ENCODE data around the gene HTT-AS. TPM values are rescaled to one million over a fixed set of nuclear protein-coding genes. Genes with fewer than 3 reads are reported as not detected.
"Not testable (repeated sequence)": the region's sequence is repeated elsewhere in the genome, so short reads cannot be mapped to it uniquely, and the experiment has no call there.

The HTT-AS gene
- total RNA-seq, 2 experiments from 2014 or later, result not detected

DNA sequence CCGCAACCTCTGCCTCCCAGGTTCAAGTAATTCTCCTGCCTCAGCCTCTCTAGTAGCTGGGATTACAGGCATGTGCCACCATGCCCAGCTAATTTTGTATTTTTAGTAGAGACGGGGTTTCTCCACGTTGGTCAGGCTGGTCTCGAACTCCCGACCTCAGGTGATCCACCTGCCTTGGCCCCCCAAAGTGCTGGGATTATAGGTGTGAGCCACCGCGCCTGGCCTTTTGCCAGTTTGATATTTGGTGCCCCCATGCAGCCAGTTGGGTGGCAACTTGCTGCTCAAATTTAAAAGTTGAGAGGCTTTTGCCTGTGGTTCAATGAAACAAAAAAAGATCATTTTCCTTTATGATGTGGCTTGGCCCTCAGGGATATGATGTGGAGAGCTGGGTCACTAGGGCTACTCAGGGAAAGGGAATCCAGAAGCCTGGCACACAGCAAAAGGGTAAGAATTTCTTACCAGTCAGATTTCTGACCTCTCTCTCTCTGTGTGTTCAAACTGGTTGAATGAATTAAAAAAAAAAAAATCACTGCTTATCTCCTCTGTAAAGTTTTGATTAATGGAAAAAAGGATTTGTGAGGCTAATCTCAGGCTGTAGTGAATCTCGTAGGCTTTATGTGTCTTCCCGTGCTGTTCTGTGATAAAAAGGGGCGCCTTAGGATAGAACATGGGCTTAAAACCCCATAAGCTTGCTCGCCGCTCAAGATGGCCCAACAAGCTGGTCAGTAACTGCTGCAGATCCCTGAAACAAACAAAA lies 23.0 kb downstream of the HTT-AS start:
- H3K4me1 Mint-ChIP-seq, result peaks cover 14% of the 10 kb centered on the region
- H3K27ac Mint-ChIP-seq; H3K27me3 Mint-ChIP-seq; DNase-seq; CTCF ChIA-PET; H3K9me3 Mint-ChIP-seq (ENCODE audit: low read depth); ATAC-seq; H3K4me3 Mint-ChIP-seq; H3K36me3 Mint-ChIP-seq (ENCODE audit: low read depth): not testable (repeated sequence)
- intact Hi-C loops (cut with DNase I, micrococcal nuclease), result loop anchor here in 1 of 2 experiments (2.0 kb wide), 1 partner anchor 13 kb away; no protein-coding TSS in a partner anchor
- POLR2A ChIA-PET, result interaction anchor here (0.6 kb wide), 1 partner anchor 23 kb away, joined by 3 read pairs; the partner anchor contains the start of genes HTT and HTT-AS

DNA sequence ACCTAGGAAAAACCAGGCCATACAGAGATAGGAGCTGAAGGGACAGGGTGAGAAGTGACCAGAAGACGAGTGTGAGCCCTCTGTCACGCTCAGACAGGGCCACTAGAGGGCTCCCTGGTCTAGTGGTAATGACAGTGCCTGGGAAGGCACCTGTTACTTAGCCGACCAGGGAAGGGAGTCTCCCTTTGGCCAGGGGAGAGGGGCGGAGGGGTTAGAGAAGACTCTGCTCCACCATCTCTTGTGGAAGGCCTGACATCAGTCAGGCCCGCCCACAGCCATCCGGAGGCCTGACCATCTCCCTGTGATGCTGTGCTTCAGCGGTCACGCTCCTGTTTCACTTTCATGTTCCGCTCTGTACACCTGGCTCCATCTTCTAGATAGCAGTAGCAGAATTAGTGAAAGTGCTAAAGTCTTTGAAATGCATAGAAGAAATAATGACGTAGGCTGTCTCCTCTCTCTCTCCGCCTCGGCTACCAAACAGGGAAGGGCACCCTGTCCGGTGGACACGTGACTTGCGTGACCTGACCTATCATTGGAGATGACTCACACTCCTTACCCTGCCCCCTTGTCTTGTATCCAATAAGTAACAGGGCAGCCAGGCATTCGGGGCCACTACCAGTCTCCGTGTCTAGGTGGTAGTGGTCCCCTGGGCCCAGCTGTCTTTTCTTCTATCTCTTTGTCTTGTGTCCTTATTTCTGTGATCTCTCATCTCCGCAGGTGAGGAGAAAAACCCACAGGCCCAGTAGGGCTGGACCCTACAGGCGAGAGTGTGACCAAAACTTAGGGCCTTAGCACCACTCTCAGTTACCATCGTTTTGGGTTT lies 26.7 kb downstream of the HTT-AS start:
- peak; percentile 89 for DNase-seq
- CTCF ChIA-PET, result interaction anchor here (0.6 to 1.5 kb wide), 5 partner anchors 10 to 330 kb away, joined by 3 to 6 read pairs (median 3); no protein-coding TSS in a partner anchor
- POLR2A ChIA-PET, result interaction anchor here (0.6 to 1.0 kb wide), 2 partner anchors 34 to 120 kb away, joined by 3 to 4 read pairs; no protein-coding TSS in a partner anchor
- H3K27me3 Mint-ChIP-seq, result no peaks in the 10 kb centered on the region
- peak overlapping the region; percentile 51 for H3K4me3 Mint-ChIP-seq
- ATAC-seq, result peak; percentile 98
- intact Hi-C loops (cut with DNase I, micrococcal nuclease), result loop anchor here (1.0 to 5.0 kb wide), 8 partner anchors 27 to 395 kb away; partner anchors contain the start of genes HTT (in 2 of the 2), HTT-AS (in 2 of the 2), GRK4 (in 1 of the 2) and HGFAC (in 1 of the 2)
- H3K36me3 Mint-ChIP-seq (ENCODE audit: low read depth), result peaks cover 6% of the 10 kb centered on the region
- peaks cover 31% of the 10 kb centered on the region for H3K4me1 Mint-ChIP-seq
- peaks cover 7% of the 10 kb centered on the region for H3K9me3 Mint-ChIP-seq (ENCODE audit: low read depth)
- peak overlapping the region; percentile 69 for H3K27ac Mint-ChIP-seq

DNA sequence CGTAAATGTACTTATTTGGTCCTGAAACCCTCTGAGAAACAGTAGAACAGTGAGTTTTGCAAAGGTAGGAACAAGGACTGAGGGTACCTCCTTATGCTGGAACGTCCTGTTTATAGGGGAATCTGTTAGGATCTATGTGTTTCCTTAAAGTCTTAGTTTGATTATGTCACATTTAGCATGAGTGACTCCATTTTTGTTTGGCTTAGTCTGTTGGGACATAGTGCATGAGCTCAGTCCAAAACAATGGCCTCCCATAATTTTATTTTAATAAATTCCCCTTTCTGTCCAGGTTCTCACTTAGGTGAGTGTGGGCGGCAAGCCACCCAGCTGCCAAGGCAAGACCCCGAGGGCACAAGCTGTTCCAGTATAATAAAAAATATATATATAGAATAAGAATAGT lies 27.7 kb downstream of the HTT-AS start:
- POLR2A ChIA-PET, result interaction anchor here (0.7 kb wide), 1 partner anchor 83 kb away, joined by 3 read pairs; the partner anchor contains the start of gene GRK4
- no peak for DNase-seq
- peaks cover 6% of the 10 kb centered on the region for H3K36me3 Mint-ChIP-seq (ENCODE audit: low read depth)
- intact Hi-C loops (cut with DNase I, micrococcal nuclease), result loop anchor here (1.0 to 5.0 kb wide), 8 partner anchors 28 to 396 kb away; partner anchors contain the start of genes HTT (in 2 of the 2), HTT-AS (in 2 of the 2), GRK4 (in 1 of the 2) and HGFAC (in 1 of the 2)
- peaks cover 39% of the 10 kb centered on the region for H3K4me1 Mint-ChIP-seq
- no peak for ATAC-seq
- H3K9me3 Mint-ChIP-seq (ENCODE audit: low read depth), result peaks cover 7% of the 10 kb centered on the region
- H3K4me3 Mint-ChIP-seq, result no peak overlapping the region
- H3K27me3 Mint-ChIP-seq, result no peaks in the 10 kb centered on the region
- H3K27ac Mint-ChIP-seq, result no peak overlapping the region
- CTCF ChIA-PET, result interaction anchor here (0.6 to 1.2 kb wide), 4 partner anchors 69 to 331 kb away, joined by 3 to 6 read pairs (median 3); no protein-coding TSS in a partner anchor

DNA sequence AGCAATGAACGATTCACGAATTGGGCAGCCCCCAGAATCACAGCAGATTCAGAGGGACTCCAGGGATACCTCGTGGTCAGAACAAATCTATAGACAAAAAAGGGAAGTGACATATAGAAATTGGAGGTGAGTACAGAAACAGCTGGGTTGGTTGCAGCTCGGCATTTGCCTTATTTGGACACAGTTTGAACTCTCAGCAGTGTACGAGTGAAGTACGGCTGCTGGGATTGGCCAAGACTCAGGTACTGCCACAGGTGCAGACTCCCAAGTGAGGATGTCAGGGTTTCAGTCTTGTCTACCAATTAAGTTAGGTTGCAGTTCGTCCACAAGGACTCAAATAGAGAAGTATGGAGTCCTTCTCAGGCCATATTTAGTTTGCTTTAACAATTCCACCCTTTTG lies 28.2 kb downstream of the HTT-AS start:
- Mint-ChIP-seq H3K9me3 (ENCODE audit: low read depth) (peaks cover 7% of the 10 kb centered on the region), H3K36me3 (ENCODE audit: low read depth) (peaks cover 6% of the 10 kb centered on the region), H3K27me3 (no peaks in the 10 kb centered on the region), H3K4me3 (no peak overlapping the region), H3K27ac (peak overlapping the region; percentile 19), H3K4me1 (peaks cover 44% of the 10 kb centered on the region)
- DNase-seq, result no peak
- ChIA-PET POLR2A (interaction anchor here (0.7 kb wide), 1 partner anchor 82 kb away, joined by 3 read pairs; the partner anchor contains the start of gene GRK4), CTCF (interaction anchor here (0.7 to 0.9 kb wide), 2 partner anchors 88 to 331 kb away, joined by 3 read pairs; no protein-coding TSS in a partner anchor)
- ATAC-seq, result no peak
- intact Hi-C loops (cut with DNase I, micrococcal nuclease), result loop anchor here (2.0 to 5.0 kb wide), 3 partner anchors 41 to 396 kb away; partner anchors contain the start of genes GRK4 (in 1 of the 2), HGFAC (in 1 of the 2) and NOP14 (in 1 of the 2)

DNA sequence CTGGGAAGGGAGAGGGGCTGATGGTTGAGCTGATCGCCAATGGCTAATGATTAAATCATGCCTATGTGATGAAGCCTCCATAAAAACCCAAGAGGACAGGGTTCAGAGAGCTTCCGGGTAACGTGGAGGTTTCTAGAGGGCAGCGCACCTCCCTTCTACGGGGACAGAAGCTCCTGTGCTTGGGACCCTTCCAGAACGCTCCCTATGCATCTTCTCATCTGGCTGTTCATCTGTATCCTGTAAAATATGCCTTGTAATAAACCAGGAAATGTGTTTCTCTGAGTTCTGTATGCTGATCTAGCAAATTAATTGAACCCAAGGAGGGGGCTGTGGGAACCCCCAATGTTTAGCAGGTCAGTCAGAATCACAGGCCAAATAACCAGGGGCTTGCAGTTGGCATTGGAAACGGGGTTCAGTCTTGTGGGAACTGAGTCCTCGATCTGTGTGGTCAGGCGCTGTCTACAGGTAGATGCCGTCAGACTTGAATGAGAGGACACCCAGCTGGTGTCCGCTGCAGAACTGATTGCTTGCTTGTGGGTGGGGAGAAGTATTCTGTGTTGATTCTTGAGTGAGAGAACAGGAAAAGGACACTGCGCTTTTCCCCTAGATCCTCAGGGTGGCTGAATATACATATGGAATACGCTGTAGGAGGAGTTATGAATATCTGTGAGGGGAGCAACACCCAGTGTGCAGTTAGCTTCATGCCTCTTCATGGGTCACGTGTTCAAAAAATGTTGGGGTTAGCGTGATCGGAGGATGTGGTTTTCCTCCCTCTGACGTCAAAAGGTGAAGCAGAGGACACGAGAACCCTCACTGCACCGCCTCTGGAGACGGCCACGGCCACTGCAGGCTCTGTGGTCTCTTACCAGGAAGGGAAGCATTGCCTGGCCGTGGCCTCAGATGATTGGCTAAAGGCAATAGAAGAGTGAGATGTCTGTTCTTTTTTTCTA lies 29.2 kb downstream of the HTT-AS start:
- H3K36me3 Mint-ChIP-seq (ENCODE audit: low read depth), result peaks cover 6% of the 10 kb centered on the region
- peak overlapping the region; percentile 44 for H3K27ac Mint-ChIP-seq
- ATAC-seq, result peak; percentile 47
- intact Hi-C loops (cut with DNase I, micrococcal nuclease), result loop anchor here (5.0 kb wide), 2 partner anchors 42 to 397 kb away; partner anchors contain the start of gene HGFAC (in 1 of the 2)
- peaks cover 7% of the 10 kb centered on the region for H3K9me3 Mint-ChIP-seq (ENCODE audit: low read depth)
- POLR2A ChIA-PET, result no interaction called here
- no peak overlapping the region for H3K4me3 Mint-ChIP-seq
- DNase-seq, result peak; percentile 78
- CTCF ChIA-PET, result interaction anchor here (0.6 to 1.0 kb wide), 2 partner anchors 30 to 67 kb away, joined by 3 to 4 read pairs; no protein-coding TSS in a partner anchor
- peaks cover 49% of the 10 kb centered on the region for H3K4me1 Mint-ChIP-seq
- no peaks in the 10 kb centered on the region for H3K27me3 Mint-ChIP-seq

DNA sequence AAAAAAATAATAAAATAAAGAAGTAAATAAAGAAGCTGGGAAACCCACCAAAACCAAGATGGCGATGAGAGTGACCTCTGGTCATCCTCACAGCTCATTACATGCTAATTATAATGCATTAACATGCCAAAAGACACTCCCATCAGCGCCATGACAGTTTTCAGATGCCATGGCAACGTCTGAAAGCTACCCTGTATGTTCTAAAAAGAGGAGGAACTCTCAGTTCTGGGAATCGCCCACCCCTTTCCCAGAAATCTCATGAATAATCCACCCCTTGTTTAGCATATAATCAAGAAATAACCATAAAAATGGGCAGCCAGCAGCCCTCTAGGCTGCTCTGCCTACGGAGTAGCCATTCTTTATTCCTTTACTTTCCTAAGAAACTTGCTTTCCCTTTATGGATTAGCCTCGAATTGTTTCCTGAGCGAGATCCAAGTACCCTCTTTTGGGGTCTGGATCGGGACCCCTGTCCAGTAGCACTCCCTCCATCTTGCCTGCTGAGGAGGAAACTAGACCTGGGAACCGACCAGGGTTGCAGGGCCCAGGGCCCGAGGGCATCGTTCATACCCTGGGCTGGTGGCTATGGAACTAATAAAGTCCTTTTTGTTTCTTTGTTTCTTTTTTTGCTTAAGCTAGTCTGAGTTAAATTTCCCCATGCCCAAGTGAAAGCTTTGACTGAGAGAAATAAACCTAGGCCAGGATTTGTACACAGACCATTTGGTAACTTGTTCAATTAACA lies 30.9 kb downstream of the HTT-AS start:
- CTCF ChIA-PET, result interaction anchor here (0.7 to 1.2 kb wide), 2 partner anchors 23 to 89 kb away, joined by 4 read pairs; no protein-coding TSS in a partner anchor
- Mint-ChIP-seq H3K9me3 (ENCODE audit: low read depth) (peaks cover 7% of the 10 kb centered on the region), H3K36me3 (ENCODE audit: low read depth) (peaks cover 6% of the 10 kb centered on the region), H3K27ac (no peak overlapping the region), H3K4me1 (peaks cover 49% of the 10 kb centered on the region), H3K27me3 (no peaks in the 10 kb centered on the region), H3K4me3 (no peak overlapping the region)
- ATAC-seq (no peak), DNase-seq (no peak)
- intact Hi-C loops (cut with DNase I, micrococcal nuclease), result no loop called here
- POLR2A ChIA-PET, result no interaction called here

DNA sequence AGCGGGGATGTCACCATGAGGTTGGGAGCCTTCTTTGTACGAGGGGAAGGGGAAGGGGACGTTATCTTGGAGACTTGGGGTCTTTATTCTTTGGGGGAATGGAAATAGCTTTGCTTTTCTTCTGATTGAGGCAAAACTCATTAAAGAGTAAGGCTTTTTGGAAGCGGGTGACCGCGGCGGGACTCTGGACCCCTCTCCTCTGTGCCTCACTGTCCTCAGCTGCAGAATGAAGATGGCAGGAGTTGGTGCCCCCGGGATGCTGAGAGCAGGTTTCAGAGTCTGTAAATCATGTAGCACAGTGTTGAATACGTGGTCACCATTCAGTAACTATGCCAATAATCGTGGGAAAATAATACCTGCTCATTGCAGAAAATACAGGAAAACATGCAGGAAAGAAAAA lies 32.1 kb downstream of the HTT-AS start:
- intact Hi-C loops (cut with DNase I, micrococcal nuclease), result no loop called here

DNA sequence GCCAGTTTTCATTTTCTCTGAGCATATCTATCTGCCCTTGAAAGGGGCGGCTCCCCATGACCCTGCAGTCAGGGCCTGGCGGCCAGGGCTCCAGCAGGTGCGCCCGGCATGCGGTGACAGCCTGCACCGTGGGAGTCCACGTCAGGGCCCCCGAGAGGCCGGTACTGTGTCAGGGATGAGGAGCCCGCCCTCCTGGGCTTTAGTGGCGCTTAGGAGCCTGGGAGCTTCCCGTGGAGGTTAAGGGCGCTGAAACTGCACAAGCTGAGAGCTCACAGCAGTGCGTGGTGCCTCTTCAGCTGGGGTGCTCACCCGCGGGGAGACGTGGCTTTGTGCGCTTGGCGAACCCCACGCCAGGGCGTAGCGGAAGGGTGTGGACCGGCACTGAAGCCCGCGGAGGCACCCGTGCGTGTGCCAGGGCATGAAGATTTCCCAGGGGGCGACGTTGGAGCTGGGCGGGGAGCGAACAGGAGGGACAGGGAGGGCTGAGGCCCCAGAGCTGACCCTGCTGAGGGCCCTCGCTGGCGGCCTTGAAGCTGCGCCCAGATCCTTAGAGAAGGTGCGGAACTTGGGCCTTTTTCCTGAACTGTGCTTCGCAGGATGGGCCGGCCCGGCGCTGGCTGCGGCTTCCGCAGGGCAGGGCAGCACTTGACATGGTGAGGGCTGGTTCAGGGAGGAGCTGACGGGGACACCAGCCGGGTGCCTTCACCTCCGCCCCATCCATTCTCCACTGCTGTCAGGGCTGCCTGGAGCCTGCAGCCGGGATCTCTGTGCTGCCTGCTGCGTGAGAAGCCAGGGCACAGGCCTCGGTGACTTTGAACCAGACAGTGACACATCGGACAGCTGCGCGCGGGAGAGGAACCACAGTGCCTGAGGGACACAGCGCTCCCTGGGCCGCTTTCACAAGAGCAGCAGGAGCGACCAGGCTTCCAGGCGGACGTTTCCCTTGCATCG lies 32.9 kb downstream of the HTT-AS start:
- H3K9me3 Mint-ChIP-seq (ENCODE audit: low read depth), result peaks cover 7% of the 10 kb centered on the region
- H3K4me1 Mint-ChIP-seq, result peaks cover 54% of the 10 kb centered on the region
- ATAC-seq (peak; percentile 52), DNase-seq (peak; percentile 69)
- intact Hi-C loops (cut with DNase I, micrococcal nuclease), result no loop called here
- peaks cover 6% of the 10 kb centered on the region for H3K27me3 Mint-ChIP-seq
- peak overlapping the region; percentile 69 for H3K4me3 Mint-ChIP-seq
- peaks cover 6% of the 10 kb centered on the region for H3K36me3 Mint-ChIP-seq (ENCODE audit: low read depth)
- ChIA-PET POLR2A (interaction anchor here (0.6 kb wide), 2 partner anchors 27 to 33 kb away, joined by 3 read pairs; no protein-coding TSS in a partner anchor), CTCF (interaction anchor here (0.9 to 1.0 kb wide), 3 partner anchors 17 to 77 kb away, joined by 3 to 4 read pairs (median 3); partner anchors contain the start of genes GRK4 and NOP14)
- peak overlapping the region; percentile 78 for H3K27ac Mint-ChIP-seq

More for the DNA sequence above, 32.1 kb downstream of the HTT-AS start:
- peaks cover 5% of the 10 kb centered on the region for H3K27me3 Mint-ChIP-seq
- H3K9me3 Mint-ChIP-seq (ENCODE audit: low read depth), result peaks cover 7% of the 10 kb centered on the region
- DNase-seq, result no peak
- ATAC-seq, result no peak
- H3K27ac Mint-ChIP-seq, result peak overlapping the region; percentile 78
- H3K4me1 Mint-ChIP-seq, result peaks cover 51% of the 10 kb centered on the region
- ChIA-PET POLR2A (no interaction called here), CTCF (interaction anchor here (0.9 to 1.2 kb wide), 4 partner anchors 16 to 88 kb away, joined by 3 to 4 read pairs (median 4); partner anchors contain the start of genes GRK4 and NOP14)
- peak overlapping the region; percentile 69 for H3K4me3 Mint-ChIP-seq
- peaks cover 6% of the 10 kb centered on the region for H3K36me3 Mint-ChIP-seq (ENCODE audit: low read depth)

All from activated CD4-positive, alpha-beta T cell treated with anti-CD3 and anti-CD28 coated beads for 36 hours (primary cell).